B cell (primary cell): ENCODE results near the gene ADAM19.

Experiments used
- EZH2 ChIP-seq: IDR thresholded peaks from 2 replicates; pipeline ENCODE4 v1.6.1; 2012; ENCODE audit warnings: borderline replicate concordance, low read depth, mild to moderate bottlenecking, moderate library complexity, low read length; ENCODE audit not compliant: insufficient read depth, poor library complexity, severe bottlenecking
- TF ChIP-seq, protein P1 (sequence below): fragments of 200-600 bp; IDR thresholded peaks from one replicate; pipeline ENCODE4 v1.8.0; 2022; ENCODE audit warnings: antibody characterized with exemption, mild to moderate bottlenecking

DNA sequence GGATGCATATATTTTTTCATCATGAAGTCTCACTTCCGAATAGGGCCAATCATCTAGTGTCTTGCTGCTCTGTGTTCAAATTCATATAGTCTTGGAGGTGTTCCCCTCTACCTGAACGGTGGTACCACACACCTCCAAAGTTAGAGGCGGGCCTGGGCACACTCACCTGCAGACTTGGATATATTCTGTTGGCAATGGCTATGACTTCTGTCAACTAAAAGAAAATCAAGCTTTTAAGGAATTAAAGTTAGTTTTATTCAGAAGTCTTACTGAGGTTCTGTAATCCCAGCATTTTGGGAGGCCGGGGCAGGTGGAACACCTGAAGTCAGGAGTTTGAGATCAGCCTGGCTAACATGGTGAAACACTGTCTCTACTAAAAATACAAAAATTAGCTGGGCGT, 118.2 kb downstream of the ADAM19 start:
- TF ChIP-seq, protein P1, sequence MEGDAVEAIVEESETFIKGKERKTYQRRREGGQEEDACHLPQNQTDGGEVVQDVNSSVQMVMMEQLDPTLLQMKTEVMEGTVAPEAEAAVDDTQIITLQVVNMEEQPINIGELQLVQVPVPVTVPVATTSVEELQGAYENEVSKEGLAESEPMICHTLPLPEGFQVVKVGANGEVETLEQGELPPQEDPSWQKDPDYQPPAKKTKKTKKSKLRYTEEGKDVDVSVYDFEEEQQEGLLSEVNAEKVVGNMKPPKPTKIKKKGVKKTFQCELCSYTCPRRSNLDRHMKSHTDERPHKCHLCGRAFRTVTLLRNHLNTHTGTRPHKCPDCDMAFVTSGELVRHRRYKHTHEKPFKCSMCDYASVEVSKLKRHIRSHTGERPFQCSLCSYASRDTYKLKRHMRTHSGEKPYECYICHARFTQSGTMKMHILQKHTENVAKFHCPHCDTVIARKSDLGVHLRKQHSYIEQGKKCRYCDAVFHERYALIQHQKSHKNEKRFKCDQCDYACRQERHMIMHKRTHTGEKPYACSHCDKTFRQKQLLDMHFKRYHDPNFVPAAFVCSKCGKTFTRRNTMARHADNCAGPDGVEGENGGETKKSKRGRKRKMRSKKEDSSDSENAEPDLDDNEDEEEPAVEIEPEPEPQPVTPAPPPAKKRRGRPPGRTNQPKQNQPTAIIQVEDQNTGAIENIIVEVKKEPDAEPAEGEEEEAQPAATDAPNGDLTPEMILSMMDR = no peak
- TF ChIP-seq EZH2 = no peak
